Activated CD4-positive, CD25-positive, alpha-beta regulatory T cell (primary cell): ENCODE results near the gene TRAT1.

Source experiments
- DNase-seq, 4 experiments: peaks; one replicate each; lab custom pipeline; 2025; lab: John Stamatoyannopoulos, UW

The TRAT1 gene

GRCh38 chr3:108861401-108861800 lies 38.8 kb downstream of the TRAT1 start:
- DNase-seq = no peak

DNA sequence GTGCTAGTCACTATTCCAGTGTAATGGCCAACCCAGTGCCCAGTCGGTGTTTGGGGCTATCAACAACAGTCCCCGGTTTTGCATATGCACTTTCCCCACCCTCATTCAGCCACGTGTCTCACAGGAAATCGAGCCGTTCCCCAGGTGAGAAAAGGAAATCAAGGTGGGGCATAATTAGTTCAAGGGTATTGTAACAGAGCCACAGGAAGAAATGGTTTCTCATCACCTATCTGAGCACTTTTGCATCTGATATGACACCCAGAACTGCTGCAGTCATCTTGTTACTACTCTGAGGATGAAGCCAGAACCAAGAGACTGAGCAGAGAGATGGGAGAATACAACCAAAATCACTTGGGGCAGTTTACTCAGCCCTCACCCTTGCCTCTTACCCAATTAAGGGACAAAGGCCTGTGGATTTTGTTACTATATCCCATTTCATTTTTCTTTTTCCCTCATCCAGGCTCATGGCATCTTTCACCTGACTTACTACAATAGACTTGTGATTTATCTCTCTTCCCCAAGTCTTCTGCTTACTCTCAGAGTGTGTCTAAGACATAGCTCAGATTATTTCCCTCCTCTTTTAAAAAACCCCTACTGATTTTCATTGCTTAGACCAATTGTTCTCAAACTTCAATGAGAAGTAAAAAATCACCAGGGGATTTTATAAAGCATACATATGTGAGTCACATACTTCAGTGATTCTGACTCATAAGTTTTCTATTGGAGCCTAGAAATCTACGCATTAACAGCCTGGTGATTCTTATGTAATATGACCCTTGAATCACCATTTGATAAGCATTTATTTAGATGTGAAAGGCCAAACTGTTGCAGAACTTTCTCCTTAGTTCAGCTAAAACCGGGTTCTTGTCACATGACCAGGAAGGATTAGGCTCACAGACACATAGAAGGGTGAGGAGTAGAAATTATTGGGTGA lies 40.5 kb downstream of the TRAT1 start:
- no peak for DNase-seq

DNA sequence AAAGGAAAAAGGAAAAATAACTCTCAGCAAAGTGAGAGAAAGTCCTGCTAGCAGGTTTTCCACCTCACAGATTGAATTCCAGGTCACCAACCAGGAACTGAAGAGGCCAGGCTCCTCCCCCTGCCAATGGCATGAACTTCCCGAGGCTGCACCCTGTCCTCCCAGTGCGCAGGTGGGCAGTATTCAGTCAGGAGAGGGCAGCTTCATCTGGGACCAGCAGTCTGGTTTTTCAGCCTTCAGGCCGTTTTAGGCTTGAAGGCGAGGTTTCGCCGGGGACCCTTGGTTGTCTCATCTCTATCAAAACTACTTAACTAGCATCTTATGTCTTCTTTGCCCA lies 41.2 kb downstream of the TRAT1 start:
- DNase-seq = no peak

GRCh38 chr3:108877901-108878300 lies 55.3 kb downstream of the TRAT1 start:
- no peak for DNase-seq

GRCh38 chr3:108879915-108880314 lies 57.3 kb downstream of the TRAT1 start:
- no peak for DNase-seq

GRCh38 chr3:108882762-108883161 lies 60.2 kb downstream of the TRAT1 start:
- no peak for DNase-seq

DNA sequence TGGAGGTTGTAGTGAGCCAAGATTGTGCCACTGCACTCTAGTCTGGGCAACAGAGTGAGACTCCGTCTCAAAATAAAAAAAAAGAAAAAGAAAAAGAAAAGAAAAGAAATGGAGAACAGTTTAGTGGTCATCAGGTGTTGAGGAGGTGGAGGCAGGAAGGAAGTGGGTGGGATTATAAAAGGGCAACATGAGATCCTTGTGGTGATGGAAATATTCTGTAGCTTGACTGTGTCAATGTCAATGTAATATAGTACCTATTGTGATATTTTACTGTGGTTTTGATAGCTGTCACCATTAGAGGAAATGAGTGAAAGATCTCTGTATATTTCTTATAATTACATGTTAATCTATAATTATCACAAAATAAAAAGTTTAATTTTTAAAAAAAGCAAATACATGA lies 60.8 kb downstream of the TRAT1 start:
- DNase-seq = no peak

DNA sequence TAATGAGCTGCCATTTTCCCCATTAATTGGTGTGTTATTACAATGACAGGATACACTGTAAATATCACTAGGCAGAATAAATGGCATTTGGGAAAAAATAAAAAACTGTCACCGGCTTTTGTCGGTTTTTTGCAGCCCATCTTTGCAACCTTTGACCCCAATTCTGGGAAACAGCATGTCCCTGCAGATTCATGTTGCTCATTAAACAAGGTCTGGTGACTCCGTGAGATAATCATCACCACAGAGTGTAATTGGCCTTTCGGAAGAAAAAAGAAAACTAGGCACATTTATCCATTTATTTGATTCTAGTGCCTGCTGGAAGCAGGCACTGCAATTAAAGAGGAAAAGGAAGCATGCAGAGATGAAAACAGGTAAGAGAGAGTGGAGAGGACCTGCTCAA lies 64.5 kb downstream of the TRAT1 start:
- no peak for DNase-seq

DNA sequence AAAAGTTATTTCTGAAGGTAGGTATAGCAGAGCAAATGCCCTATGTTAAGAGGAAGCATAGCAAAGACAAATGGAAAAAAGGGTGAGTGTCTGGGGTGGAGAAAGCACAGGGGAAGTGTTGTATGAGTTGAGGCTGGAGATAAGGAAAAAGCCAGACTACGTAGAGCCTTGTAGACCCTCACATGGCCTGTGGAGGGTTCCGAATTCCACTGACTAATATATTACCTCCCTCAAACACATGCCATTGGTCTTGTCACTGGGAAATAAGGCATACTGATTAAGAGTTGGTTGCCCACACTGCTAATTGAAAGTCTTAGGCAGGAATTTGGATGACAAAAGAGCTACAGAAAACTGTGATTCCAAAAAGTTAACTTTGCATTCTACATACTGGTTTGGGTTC lies 65.2 kb downstream of the TRAT1 start:
- no peak for DNase-seq

DNA sequence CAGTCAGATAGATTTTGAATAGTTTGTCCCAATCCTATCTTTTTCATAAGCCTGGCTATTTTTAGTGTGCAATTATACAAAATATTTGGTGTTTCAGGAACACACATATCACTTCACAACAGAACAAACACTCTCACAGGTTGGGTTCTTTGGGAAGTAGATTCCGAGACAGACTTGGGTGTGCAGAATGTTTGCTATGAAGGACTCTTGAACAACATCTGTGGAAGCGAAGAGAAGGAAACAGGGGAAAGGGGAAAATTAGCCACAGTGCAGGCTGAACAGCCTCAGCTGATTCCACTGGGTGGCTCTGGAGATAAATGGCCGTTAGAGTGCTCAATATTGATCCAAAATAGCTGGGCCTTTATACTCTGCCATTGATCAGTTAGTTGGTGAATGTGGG lies 69.2 kb downstream of the TRAT1 start:
- DNase-seq = no peak

- no peak for DNase-seq
Observed at GRCh38 chr3:108894981-108895380, 72.4 kb downstream of the TRAT1 start.

DNA sequence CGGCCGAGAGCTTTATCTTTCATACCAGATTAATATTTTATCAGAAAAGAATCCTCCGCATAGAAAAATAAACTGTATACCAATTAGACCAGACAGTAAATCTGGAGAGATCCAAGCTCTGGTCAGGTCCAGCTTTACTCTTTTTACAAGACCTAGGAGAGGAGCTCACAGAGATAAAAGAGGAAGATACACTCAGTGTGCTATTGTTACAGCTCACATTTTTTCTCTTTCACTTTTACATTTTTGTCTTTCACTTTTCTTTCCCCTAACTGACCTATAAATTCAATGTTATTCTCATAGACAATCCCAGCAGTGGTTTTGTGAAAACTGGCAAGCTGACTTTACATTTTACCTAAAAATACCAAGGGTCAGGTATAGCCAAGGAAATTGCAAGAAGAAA lies 75.3 kb downstream of the TRAT1 start:
- DNase-seq = no peak

DNA sequence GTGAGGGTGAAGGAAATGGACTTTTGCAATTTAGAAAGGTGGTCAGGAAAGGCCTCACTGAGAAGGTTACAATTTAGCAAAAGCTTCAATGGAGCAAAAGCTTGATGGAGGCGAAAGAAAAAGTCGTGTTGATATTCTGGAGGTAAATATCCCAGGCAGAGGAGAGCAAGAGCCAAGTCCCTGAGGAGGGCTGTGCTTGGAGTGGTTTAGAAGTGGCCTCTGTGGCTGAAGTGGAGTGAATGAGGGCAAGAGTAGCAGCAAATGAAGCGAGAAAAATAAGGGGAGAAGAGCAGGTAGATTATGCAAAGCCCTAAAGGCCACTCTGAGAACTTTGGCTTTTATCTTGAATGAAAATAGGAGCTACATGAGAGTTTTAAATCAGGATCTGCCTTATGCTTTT lies 76.9 kb downstream of the TRAT1 start:
- DNase-seq = no peak
